ENCODE measurements around the gene CD8B2.
"Not testable (repeated sequence)": the region's sequence is repeated elsewhere in the genome, so short reads cannot be mapped to it uniquely, and the experiment has no call there.

Gene CD8B2

DNA sequence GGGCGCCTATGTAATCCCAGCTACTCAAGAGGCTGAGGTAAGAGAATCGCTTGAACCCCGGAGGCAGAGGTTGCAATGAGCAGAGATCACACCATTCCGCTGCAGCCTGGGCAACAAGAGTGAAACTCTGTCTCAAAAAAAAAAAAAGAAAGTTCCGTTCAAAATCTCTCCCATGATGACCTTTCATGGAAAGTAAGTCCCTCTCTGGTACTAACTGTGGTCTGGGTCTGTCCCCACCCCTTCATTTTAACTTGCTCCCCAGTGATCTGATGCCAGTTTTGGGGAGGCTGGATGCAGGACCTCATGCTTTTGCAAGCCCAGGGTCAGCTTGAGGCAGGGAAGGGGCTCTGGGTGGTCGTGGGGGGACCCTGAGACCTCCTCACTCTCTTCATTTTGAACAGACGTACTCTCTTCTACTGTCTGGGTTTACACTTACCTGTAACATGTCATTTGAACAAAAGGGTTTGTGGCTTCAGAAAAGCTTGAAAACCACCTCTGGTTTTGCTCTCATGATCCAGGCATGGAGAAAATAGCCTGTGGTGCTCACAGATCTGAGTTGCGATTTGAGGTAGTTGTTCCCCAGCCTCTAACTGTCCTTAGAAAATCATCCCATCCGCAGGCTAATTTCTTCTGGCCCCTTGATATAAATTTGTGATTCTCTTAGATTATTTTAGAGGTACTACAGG, 19.0 kb downstream of the CD8B2 start:
- H3K4me3 Mint-ChIP-seq; H3K27ac Mint-ChIP-seq; H3K9me3 Mint-ChIP-seq (ENCODE audit: low read depth); H3K36me3 Mint-ChIP-seq; H3K27me3 Mint-ChIP-seq: not testable (repeated sequence)
- peaks cover 14% of the 10 kb centered on the region for H3K4me1 Mint-ChIP-seq (ENCODE audit: low read depth)

DNA sequence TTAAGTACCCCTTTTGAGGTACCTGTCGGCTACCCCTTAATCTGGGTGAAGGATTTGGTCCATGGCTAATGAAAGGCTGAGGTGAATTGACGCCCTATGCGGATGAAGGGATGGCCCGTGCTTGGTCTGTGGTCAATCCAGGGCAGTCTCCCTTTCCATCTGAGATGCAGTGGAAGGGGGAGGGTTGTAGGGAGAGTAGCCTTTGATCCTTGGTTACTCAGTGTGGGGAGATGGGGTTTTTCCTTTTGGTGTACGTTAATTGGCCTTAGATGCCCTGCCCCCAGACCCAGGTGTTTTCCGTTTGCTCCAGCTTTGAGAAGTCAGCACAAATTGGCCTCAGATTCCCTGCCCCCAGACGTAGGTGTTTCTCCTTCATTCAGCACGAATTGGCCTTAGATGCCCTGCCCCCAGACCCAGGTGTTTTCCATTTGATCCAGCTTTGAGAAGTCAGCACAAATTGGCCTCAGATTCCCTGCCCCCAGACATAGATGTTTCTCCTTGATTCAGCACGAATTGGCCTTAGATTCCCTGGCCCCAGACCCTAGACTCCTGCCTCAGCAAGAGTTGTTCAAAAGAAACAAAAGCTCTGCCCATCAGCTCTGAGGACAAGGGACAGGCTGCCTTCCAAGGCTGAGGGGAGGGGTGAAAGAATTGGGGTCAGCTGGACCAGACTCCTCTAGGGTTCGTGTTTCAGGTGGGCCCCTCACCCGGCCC, 21.7 kb downstream of the CD8B2 start:
- not testable (repeated sequence) for H3K27me3 Mint-ChIP-seq; H3K4me3 Mint-ChIP-seq; H3K36me3 Mint-ChIP-seq; H3K9me3 Mint-ChIP-seq (ENCODE audit: low read depth); H3K27ac Mint-ChIP-seq
- peaks cover 28% of the 10 kb centered on the region for H3K4me1 Mint-ChIP-seq (ENCODE audit: low read depth)

DNA sequence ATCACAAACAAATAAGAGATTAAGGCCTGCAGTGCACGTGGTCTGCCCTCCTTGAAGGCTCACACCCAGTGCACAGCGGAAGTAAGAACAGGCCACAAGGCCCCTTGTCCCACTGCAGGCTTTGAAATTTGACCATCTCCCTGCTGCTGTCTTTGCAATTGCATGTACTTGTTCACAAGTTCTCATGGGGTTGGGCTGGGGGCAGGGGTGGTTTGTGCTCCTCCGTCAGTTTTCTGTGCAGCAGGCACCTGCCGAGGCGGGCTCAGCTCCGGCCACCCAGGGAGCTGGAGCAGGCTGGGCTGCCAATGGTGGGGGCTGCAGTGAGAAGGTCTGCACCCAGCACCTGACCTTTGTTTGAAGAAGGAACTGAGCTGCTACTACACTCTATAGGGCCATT, 22.2 kb downstream of the CD8B2 start:
- H3K27ac Mint-ChIP-seq = not testable (repeated sequence)
- H3K4me1 Mint-ChIP-seq (ENCODE audit: low read depth) = peaks cover 28% of the 10 kb centered on the region

DNA sequence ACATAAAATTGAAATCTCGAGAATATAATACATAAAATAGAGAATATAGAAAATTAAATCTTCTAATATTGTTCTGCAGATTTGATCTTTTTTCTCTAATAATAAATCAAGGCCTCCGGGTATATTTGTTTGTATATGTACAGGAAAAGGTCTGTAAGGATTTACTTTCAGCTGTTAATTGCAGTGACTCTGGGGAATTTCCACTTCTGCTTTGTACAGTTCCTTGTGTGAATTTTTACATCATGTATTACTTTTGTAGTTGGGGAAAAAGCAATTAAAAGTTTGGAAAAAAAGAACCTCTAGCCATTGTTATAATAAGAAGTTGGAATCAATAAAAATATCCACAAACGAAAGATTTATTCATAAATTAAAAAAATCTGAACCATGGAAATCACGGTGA, 23.6 kb downstream of the CD8B2 start:
- H3K4me1 Mint-ChIP-seq (ENCODE audit: low read depth) = peaks cover 30% of the 10 kb centered on the region

More for the DNA sequence above, 22.2 kb downstream of the CD8B2 start:
- H3K9me3 Mint-ChIP-seq (ENCODE audit: low read depth); H3K36me3 Mint-ChIP-seq; H3K4me3 Mint-ChIP-seq; H3K27me3 Mint-ChIP-seq: not testable (repeated sequence)

DNA sequence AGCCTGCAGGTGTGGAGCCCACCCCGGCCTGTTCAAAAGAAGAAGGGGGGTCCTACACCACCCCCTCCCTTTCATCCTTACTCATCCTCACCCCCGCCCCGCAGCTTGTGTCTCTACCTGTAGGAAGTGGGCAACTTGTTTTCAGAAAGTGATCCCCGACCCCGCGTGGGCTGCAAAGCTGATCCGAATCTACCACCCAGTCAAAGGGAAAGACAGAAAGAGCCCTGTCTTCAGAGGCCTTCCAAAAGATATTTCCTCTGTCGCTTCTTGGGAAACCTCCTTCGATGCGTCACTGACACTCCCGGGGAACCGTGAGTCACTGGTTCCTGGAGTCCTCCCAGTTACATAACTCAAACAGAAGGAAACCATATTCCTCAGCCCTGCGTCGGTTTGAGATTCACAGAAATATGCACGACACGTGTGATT, 24.3 kb downstream of the CD8B2 start:
- H3K36me3 Mint-ChIP-seq; H3K9me3 Mint-ChIP-seq (ENCODE audit: low read depth); H3K27me3 Mint-ChIP-seq: not testable (repeated sequence)
- H3K4me1 Mint-ChIP-seq (ENCODE audit: low read depth) = peaks cover 27% of the 10 kb centered on the region
- peak overlapping the region; percentile 54 for H3K4me3 Mint-ChIP-seq
- H3K27ac Mint-ChIP-seq = peak overlapping the region; percentile 4

More for the DNA sequence above, 23.6 kb downstream of the CD8B2 start:
- not testable (repeated sequence) for H3K36me3 Mint-ChIP-seq; H3K27ac Mint-ChIP-seq; H3K4me3 Mint-ChIP-seq; H3K9me3 Mint-ChIP-seq (ENCODE audit: low read depth); H3K27me3 Mint-ChIP-seq

DNA sequence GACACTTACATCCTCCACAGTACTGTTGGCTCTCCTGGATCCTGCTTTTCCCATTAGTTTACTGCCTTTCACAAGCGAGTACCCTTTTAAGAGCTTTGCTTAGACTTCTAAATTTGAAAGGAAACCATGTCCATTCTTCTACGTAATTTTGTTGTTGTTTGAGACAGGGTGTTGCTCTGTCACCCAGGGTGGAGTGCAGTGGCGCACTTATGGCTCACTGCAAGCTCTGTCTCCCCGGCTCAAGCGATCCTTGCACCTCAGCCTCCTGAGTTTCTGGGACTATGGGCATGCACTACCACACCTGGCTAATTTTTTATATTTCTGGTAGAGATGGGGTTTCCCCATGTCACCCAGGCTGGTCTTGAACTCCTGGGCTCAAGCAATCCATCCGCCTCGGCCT, 24.8 kb downstream of the CD8B2 start:
- H3K9me3 Mint-ChIP-seq (ENCODE audit: low read depth); H3K27me3 Mint-ChIP-seq; H3K36me3 Mint-ChIP-seq: not testable (repeated sequence)
- Mint-ChIP-seq H3K27ac (peak overlapping the region; percentile 4), H3K4me1 (ENCODE audit: low read depth) (peaks cover 23% of the 10 kb centered on the region), H3K4me3 (peak overlapping the region; percentile 54)

DNA sequence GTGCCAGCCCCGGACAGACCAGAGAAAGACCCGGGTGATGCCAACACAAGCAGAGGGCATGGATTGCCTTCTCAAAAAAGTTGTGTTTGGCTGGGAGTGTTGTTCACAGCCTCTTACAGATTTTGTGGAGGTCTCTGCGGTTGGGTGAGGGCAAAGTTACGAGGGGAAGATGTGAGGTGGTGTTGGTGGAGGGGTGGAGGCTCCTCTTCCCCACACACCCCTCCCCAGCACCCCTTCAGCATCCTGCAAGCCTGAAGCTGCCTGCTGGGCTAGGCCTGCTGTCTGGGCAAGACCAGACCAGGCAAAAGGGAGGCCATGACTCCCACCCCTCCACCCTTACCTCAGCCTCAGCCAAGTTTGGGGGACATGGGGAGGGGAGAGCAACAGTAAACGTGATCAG, 26.2 kb downstream of the CD8B2 start:
- not testable (repeated sequence) for H3K27me3 Mint-ChIP-seq; H3K27ac Mint-ChIP-seq; H3K9me3 Mint-ChIP-seq (ENCODE audit: low read depth); H3K36me3 Mint-ChIP-seq; H3K4me3 Mint-ChIP-seq
- peaks cover 21% of the 10 kb centered on the region for H3K4me1 Mint-ChIP-seq (ENCODE audit: low read depth)

DNA sequence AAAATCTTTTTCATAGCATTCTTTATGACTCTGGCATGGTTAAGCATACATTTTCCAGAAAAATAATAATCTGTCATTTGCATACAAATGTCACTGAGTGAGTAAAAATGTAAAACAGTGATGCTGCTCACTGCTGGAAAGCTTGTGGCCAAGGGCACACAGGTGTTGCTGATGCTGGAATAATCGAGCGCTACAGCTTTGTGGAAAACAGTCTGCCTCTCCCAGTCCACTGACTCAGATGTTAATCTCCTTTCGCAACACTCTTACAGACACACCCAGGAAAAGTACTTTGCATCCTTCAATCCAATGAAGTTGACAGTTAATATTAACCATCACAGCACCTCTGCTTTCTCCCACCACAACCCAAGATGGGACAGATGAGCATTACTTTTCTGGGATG, 27.7 kb downstream of the CD8B2 start:
- H3K36me3 Mint-ChIP-seq; H3K9me3 Mint-ChIP-seq (ENCODE audit: low read depth); H3K27me3 Mint-ChIP-seq; H3K27ac Mint-ChIP-seq; H3K4me3 Mint-ChIP-seq: not testable (repeated sequence)
- peaks cover 21% of the 10 kb centered on the region for H3K4me1 Mint-ChIP-seq (ENCODE audit: low read depth)

DNA sequence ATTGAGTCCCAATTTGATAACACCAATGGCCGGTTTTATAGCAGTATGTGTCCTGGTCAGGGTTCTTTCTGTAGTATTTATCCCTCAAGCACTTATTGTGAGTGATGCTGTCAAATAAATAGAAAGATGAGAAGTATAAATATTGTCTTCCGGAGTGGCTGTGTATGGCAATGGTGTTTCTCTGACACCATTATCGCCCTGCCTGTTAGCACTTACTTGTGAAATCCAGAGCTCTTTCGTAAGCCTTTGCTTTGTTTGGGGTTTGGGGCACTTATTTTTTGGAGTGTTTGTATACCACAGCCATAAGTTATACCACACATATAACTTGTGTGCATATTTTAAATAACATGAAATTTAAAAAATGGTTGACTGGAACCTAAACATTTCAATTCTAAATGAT, 29.3 kb downstream of the CD8B2 start:
- Mint-ChIP-seq H3K4me3 (no peak overlapping the region), H3K9me3 (ENCODE audit: low read depth) (no peaks in the 10 kb centered on the region), H3K36me3 (no peaks in the 10 kb centered on the region), H3K27ac (no peak overlapping the region), H3K27me3 (no peaks in the 10 kb centered on the region), H3K4me1 (ENCODE audit: low read depth) (peaks cover 15% of the 10 kb centered on the region)

DNA sequence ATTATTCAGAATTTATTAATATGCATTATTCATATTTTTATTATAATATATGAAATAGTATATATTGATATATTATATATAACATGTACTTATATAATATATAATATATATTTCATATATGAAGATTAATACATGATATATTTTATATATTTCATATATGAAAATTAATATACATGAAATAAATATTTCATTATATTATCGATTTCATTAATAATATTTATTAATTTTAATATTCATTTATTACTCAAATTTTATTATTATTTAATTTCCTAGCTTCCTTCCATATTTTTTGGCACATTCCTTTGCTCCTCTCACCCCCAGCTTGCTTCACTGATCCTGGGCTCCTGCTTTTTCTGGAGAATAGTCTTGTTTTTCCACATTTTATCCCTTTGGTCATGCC, 29.7 kb downstream of the CD8B2 start:
- Mint-ChIP-seq H3K4me1 (ENCODE audit: low read depth) (peaks cover 11% of the 10 kb centered on the region), H3K27ac (no peak overlapping the region), H3K9me3 (ENCODE audit: low read depth) (no peaks in the 10 kb centered on the region), H3K36me3 (no peaks in the 10 kb centered on the region), H3K4me3 (no peak overlapping the region), H3K27me3 (no peaks in the 10 kb centered on the region)

DNA sequence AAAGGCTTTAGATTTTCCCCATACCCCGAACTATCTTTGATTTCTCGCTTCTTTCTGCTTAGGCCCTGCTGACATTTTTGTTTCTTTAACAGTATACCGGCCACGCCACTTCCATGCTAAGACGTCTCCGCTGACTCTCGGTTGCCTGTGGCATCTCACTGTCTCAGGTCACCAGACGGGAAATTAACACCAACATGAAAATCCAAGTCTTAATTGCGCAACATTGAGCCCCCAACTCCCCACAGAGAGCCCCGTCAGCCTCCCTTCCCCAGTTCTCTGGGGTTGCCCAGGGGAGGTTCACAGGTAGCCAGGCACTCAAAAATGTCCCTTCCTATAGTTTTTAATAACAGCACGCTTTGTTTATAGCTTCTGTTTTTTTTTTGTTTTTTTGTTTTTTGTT, 30.2 kb downstream of the CD8B2 start:
- no peak overlapping the region for H3K27ac Mint-ChIP-seq

DNA sequence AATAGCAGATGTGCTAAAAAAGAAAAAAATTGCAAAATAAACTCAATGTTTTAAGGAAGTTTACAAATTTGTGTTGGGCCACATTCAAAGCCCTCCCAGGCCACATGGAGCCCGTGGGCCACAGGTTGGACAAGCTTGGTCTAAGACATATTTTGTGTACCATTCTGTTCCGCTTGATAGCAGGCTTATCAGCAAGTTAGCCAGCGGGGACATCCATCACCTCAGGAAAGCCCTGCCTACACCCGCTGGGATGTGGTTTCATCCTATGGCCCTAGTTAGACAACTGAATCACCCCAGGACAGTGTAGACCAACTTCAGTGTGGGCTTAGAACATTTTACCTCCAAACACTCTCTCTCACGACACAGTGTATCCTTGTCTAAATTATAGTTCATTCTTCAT, 32.6 kb downstream of the CD8B2 start:
- H3K27me3 Mint-ChIP-seq = no peaks in the 10 kb centered on the region
- H3K36me3 Mint-ChIP-seq = peaks cover 4% of the 10 kb centered on the region
- no peak overlapping the region for H3K4me3 Mint-ChIP-seq
- no peak overlapping the region for H3K27ac Mint-ChIP-seq
- peaks cover 1% of the 10 kb centered on the region for H3K4me1 Mint-ChIP-seq (ENCODE audit: low read depth)
- H3K9me3 Mint-ChIP-seq (ENCODE audit: low read depth) = peaks cover 6% of the 10 kb centered on the region

More for the DNA sequence above, 30.2 kb downstream of the CD8B2 start:
- no peaks in the 10 kb centered on the region for H3K36me3 Mint-ChIP-seq
- peaks cover 7% of the 10 kb centered on the region for H3K4me1 Mint-ChIP-seq (ENCODE audit: low read depth)
- no peaks in the 10 kb centered on the region for H3K27me3 Mint-ChIP-seq
- no peaks in the 10 kb centered on the region for H3K9me3 Mint-ChIP-seq (ENCODE audit: low read depth)
- no peak overlapping the region for H3K4me3 Mint-ChIP-seq

DNA sequence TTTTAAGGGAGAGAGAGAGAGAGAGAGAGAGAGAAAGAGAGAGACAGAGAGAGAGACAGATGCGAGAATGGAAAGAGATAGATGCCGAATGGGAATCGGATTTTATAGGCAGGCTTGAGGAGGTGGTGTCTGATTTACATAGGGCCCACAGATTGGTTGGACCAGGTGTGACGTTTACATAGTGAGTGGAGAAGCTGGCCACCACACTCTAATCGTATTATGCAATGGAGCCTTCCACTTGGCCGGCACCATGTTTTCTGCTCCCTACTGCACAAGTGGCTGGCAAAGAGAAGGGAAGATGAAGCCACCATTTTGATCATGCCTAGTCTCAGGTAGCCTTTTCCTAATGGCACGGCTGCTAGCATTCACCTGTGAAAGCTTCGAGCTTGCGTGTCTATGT, 33.9 kb downstream of the CD8B2 start:
- H3K27me3 Mint-ChIP-seq = no peaks in the 10 kb centered on the region
- no peak overlapping the region for H3K4me3 Mint-ChIP-seq
- no peak overlapping the region for H3K27ac Mint-ChIP-seq
- H3K9me3 Mint-ChIP-seq (ENCODE audit: low read depth) = peaks cover 6% of the 10 kb centered on the region
- H3K36me3 Mint-ChIP-seq = peaks cover 4% of the 10 kb centered on the region
- H3K4me1 Mint-ChIP-seq (ENCODE audit: low read depth) = no peaks in the 10 kb centered on the region

DNA sequence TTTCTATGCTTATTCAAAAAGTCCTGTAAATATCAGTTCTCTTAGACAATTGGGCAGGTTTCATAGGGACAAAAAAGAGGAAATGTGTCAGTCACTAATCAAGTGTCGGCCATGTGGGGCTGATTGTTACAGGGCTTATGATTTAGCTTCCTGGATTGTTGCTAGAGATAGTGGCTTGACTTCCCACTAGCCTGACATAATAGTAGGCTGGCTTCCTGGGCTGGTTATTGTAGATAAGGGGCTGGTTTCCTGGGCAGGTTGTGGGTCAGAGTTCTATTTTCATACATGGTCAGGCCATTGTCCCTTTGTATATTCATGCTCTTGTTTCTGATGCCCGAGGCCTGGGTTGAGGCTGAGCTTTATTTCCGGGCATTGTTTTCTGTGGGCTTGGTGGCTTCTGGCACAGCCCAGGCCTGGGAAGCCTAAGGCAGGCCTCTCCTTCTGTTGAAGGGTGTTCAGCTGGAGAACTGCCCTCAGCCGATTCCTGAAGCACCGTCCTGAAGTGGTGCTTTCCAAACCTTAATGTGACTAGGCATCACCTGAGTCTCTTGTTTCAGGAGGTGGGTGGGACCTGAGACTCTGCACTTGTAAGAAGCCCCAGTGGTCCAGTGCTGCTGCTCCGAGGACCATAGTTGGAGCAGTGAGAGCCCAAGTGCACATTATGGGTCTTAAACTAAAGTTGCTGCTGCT, 37.0 kb downstream of the CD8B2 start:
- Mint-ChIP-seq H3K9me3 (ENCODE audit: low read depth) (peaks cover 6% of the 10 kb centered on the region), H3K27ac (no peak overlapping the region), H3K27me3 (no peaks in the 10 kb centered on the region), H3K4me3 (no peak overlapping the region), H3K36me3 (peaks cover 4% of the 10 kb centered on the region), H3K4me1 (ENCODE audit: low read depth) (no peaks in the 10 kb centered on the region)

DNA sequence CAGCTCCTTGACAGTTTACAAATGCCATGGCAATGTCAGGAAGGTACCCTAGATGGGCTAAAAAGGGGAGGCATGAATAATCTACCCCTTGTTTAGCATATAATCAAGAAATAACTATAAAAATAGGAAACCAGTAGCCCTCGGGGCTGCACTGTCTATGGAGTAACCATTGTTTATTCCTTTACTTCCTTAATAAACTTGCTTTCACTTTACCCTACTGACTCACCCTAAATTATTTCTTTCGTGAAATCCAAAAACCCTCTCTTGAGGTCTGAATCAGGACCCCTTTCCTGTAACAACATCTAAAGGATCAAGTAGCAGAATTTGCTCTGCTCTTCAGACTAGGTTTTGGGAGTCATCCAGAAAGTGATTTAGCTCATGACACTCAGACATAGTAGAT, 43.7 kb downstream of the CD8B2 start:
- Mint-ChIP-seq H3K27ac (no peak overlapping the region), H3K27me3 (peaks cover 2% of the 10 kb centered on the region), H3K36me3 (no peaks in the 10 kb centered on the region), H3K4me3 (no peak overlapping the region), H3K9me3 (ENCODE audit: low read depth) (no peaks in the 10 kb centered on the region), H3K4me1 (ENCODE audit: low read depth) (no peaks in the 10 kb centered on the region)

All from activated naive CD8-positive, alpha-beta T cell (primary cell).